Fibroblast of lung (primary cell): Measurements from ENCODE around the gene ANO1. TPM values are rescaled to one million over a fixed set of nuclear protein-coding genes. Genes with fewer than 3 reads are reported as not detected.

ENCODE experiments used
- DNase-seq, 2 donors: peaks; one replicate each; pipeline versions ENCODE4 v3.0.0 to v3.0.0-alpha.2; 2010; ENCODE audit warnings: low read depth in 2 of 2
- H2AFZ ChIP-seq: 2 replicates; pipeline ENCODE4 v1.5.1; 2012; ENCODE audit warnings: low read length, control low read depth, inconsistent platforms
- H3K27ac ChIP-seq: 2 replicates; pipeline ENCODE4 v1.5.1; 2011; ENCODE audit warnings: low read length, control low read depth; ENCODE audit not compliant: insufficient read depth
- H3K27me3 ChIP-seq: 2 replicates; pipeline ENCODE4 v1.5.1; 2011; ENCODE audit warnings: mild to moderate bottlenecking, low read length; ENCODE audit not compliant: control insufficient read depth, insufficient read depth
- H3K36me3 ChIP-seq: 2 replicates; pipeline ENCODE4 v1.5.1; 2011; ENCODE audit warnings: low read length; ENCODE audit not compliant: control insufficient read depth, insufficient read depth
- H3K4me1 ChIP-seq: 2 replicates; pipeline ENCODE4 v1.5.1; 2011; ENCODE audit warnings: low read length; ENCODE audit not compliant: control insufficient read depth, insufficient read depth; ENCODE audit errors: extremely low read depth
- H3K4me2 ChIP-seq: 2 replicates; pipeline ENCODE4 v1.5.1; 2011; ENCODE audit warnings: low read length, control low read depth; ENCODE audit not compliant: insufficient read depth; ENCODE audit errors: extremely low read depth
- H3K4me3 ChIP-seq, 4 experiments: fragments of 200-600 bp in 1 of 4; sonication (generic) in 1 of 4; replicated peaks in 1 of 4; 2 replicates each; pipeline ENCODE4 v1.5.1; 2011 to 2016; ENCODE audit warnings: low read length in 4 of 4, low read depth in 3 of 4, mild to moderate bottlenecking in 3 of 4, control low read depth in 2 of 4, inconsistent platforms in 1 of 4, mixed read lengths in 1 of 4; ENCODE audit not compliant: insufficient read depth in 1 of 4; ENCODE audit errors: control extremely low read depth in 1 of 4
- H3K79me2 ChIP-seq: 2 replicates; pipeline ENCODE4 v1.5.1; 2012; ENCODE audit warnings: mild to moderate bottlenecking, low read length, inconsistent platforms; ENCODE audit not compliant: control insufficient read depth, insufficient read depth
- H3K9ac ChIP-seq: 2 replicates; pipeline ENCODE4 v1.5.1; 2011; ENCODE audit warnings: mild to moderate bottlenecking, low read length, control low read depth; ENCODE audit not compliant: insufficient read depth
- H3K9me3 ChIP-seq: 2 replicates; pipeline ENCODE4 v1.5.1; 2012; ENCODE audit warnings: low read depth, low read length; ENCODE audit not compliant: control insufficient read depth, insufficient read depth
- H4K20me1 ChIP-seq: 2 replicates; pipeline ENCODE4 v1.5.1; 2011; ENCODE audit warnings: low read length; ENCODE audit not compliant: control insufficient read depth, insufficient read depth; ENCODE audit errors: extremely low read depth
- EZH2 ChIP-seq: IDR thresholded peaks from 2 replicates; pipeline ENCODE4 v1.5.1; 2012; ENCODE audit warnings: low read length, control low read depth, mild to moderate bottlenecking; ENCODE audit errors: missing control alignments
- polyA plus RNA-seq, 2 donors: library from polyadenylated mRNA; depleted of rRNA in 1 of 2; stranded (reverse) in 1 of 2; unstranded in 1 of 2; fragments of >200 nt; gene quantifications; 2 replicates each; pipeline ENCODE4 v1.2.1, GENCODE V29; 2011 to 2012; ENCODE audit warnings: missing spikeins in 1 of 2
- total RNA-seq: library from RNA; depleted of rRNA; stranded (reverse); fragments of >200 nt; gene quantifications from 2 replicates; pipeline ENCODE4 v1.2.1, GENCODE V29; 2014
- TF ChIP-seq, protein P1 (sequence below), 2 donors: IDR thresholded peaks in 1 of 2; conservative IDR thresholded peaks in 1 of 2; 1 replicate in 1 of 2; 2 replicates in 1 of 2; pipeline ENCODE4 v1.5.1; 2011 to 2012; ENCODE audit warnings: low read length in 2 of 2, control low read depth in 1 of 2, inconsistent platforms in 1 of 2, low read depth in 1 of 2, mild to moderate bottlenecking in 1 of 2

Gene ANO1
- total and polyA plus RNA-seq, 2 donors (not counting 1 experiment from before 2014, with no cell fraction given): 0.99 to 4.1 TPM

DNA sequence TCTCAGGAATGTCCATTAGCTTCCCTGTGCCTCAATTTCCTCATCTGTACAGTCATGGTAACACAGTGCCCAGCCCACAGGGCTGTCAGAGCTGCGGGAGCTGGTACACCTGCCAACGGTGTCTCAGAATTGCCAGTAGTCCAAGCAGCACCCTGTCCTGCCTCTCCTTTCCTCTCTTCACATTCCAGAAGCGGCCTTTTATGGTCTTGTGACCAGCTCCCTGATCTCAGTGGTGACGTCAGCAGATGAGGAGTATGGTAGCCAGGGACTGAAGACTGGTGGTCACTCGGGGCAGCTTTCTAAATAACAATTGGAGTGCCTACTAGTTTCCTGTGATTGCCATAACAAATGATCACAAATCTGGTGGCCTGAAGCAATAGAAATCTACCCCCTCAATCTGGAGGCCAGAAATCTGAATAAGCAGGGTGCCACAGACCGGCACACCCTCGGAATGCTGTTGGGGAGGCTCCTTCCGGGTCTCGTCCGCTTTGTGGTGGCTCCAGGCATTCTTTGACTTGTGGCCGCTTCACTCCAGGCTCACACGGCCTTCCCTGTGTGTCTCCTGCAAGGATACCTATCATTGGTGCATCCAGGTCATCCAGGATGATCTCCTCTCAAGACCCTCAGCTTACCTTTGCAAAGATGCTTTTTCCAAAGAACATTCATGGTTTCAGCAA, 127.1 kb downstream of the ANO1 start:
- H2AFZ ChIP-seq: no peak overlapping the region
- H3K9me3 ChIP-seq: no peaks in the 10 kb centered on the region
- no peak for TF ChIP-seq EZH2
- TF ChIP-seq, protein P1, sequence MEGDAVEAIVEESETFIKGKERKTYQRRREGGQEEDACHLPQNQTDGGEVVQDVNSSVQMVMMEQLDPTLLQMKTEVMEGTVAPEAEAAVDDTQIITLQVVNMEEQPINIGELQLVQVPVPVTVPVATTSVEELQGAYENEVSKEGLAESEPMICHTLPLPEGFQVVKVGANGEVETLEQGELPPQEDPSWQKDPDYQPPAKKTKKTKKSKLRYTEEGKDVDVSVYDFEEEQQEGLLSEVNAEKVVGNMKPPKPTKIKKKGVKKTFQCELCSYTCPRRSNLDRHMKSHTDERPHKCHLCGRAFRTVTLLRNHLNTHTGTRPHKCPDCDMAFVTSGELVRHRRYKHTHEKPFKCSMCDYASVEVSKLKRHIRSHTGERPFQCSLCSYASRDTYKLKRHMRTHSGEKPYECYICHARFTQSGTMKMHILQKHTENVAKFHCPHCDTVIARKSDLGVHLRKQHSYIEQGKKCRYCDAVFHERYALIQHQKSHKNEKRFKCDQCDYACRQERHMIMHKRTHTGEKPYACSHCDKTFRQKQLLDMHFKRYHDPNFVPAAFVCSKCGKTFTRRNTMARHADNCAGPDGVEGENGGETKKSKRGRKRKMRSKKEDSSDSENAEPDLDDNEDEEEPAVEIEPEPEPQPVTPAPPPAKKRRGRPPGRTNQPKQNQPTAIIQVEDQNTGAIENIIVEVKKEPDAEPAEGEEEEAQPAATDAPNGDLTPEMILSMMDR (conservative IDR thresholded peaks at IDR 0.05 in 1 of 2, IDR thresholded peaks at IDR 0.05 in 1 of 2; ENCODE audit: low read depth in 1 of 2, low read length in 2 of 2): no peak
- peaks cover 16% of the 10 kb centered on the region for H3K36me3 ChIP-seq
- H3K9ac ChIP-seq: no peak overlapping the region
- peaks cover 9% of the 10 kb centered on the region for H3K4me1 ChIP-seq
- peak overlapping the region in 3 of 4 experiments; percentile 93 to 98 (median 96) for H3K4me3 ChIP-seq
- peak overlapping the region; percentile 94 for H3K27ac ChIP-seq
- peaks cover 40% of the 10 kb centered on the region for H3K79me2 ChIP-seq
- DNase-seq: peak in 1 of 2 donors; percentile 36
- H3K27me3 ChIP-seq: no peaks in the 10 kb centered on the region
- no peaks in the 10 kb centered on the region for H4K20me1 ChIP-seq
- peak overlapping the region; percentile 92 for H3K4me2 ChIP-seq

DNA sequence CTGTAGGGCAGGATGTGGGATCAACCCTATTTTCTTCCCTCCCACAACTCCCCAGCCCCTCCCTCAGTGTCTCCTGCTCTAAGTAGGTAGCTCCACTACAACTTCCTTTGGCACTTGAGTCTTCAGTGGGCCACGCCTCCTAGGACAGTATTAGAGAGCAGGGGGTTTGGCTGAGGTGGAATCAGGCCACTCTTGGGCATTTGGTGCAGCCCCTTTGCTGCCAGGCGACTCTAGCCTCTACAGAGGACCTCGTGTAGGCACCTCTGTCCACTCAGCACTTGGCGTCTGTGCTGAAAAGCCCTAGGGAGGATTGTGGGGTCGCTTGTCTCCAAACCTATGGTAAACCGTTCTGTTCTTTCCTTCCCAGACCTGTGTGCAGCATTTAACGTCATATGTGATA, 127.6 kb downstream of the ANO1 start:
- peaks cover 40% of the 10 kb centered on the region for H3K79me2 ChIP-seq
- H3K4me1 ChIP-seq: peaks cover 9% of the 10 kb centered on the region
- H3K9ac ChIP-seq: no peak overlapping the region
- peaks cover 16% of the 10 kb centered on the region for H3K36me3 ChIP-seq
- TF ChIP-seq, protein P1 (conservative IDR thresholded peaks at IDR 0.05 in 1 of 2, IDR thresholded peaks at IDR 0.05 in 1 of 2; ENCODE audit: low read depth in 1 of 2, low read length in 2 of 2): no peak
- TF ChIP-seq EZH2: no peak
- no peak overlapping the region for H3K27ac ChIP-seq
- no peaks in the 10 kb centered on the region for H4K20me1 ChIP-seq
- H3K9me3 ChIP-seq: no peaks in the 10 kb centered on the region
- no peaks in the 10 kb centered on the region for H3K27me3 ChIP-seq
- no peak overlapping the region for H3K4me2 ChIP-seq
- DNase-seq: no peak
- no peak overlapping the region for H3K4me3 ChIP-seq
- H2AFZ ChIP-seq: no peak overlapping the region

DNA sequence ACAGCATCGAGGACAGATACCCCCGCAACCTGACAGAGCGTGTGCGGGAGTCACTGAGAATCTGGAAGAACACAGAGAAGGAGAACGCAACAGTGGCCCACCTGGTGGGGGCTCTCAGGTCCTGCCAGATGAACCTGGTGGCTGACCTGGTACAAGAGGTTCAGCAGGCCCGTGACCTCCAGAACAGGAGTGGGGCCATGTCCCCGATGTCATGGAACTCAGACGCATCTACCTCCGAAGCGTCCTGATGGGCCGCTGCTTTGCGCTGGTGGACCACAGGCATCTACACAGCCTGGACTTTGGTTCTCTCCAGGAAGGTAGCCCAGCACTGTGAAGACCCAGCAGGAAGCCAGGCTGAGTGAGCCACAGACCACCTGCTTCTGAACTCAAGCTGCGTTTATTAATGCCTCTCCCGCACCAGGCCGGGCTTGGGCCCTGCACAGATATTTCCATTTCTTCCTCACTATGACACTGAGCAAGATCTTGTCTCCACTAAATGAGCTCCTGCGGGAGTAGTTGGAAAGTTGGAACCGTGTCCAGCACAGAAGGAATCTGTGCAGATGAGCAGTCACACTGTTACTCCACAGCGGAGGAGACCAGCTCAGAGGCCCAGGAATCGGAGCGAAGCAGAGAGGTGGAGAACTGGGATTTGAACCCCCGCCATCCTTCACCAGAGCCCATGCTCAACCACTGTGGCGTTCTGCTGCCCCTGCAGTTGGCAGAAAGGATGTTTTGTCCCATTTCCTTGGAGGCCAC, 128.3 kb downstream of the ANO1 start:
- Histone ChIP-seq H3K27me3 (no peaks in the 10 kb centered on the region), H4K20me1 (no peaks in the 10 kb centered on the region), H3K4me2 (no peak overlapping the region), H3K4me1 (peaks cover 9% of the 10 kb centered on the region), H3K9ac (no peak overlapping the region), H3K27ac (no peak overlapping the region), H3K36me3 (peaks cover 16% of the 10 kb centered on the region), H3K9me3 (no peaks in the 10 kb centered on the region), H2AFZ (no peak overlapping the region), H3K79me2 (peaks cover 40% of the 10 kb centered on the region), H3K4me3 (no peak overlapping the region)
- no peak for DNase-seq
- TF ChIP-seq, protein P1 (conservative IDR thresholded peaks at IDR 0.05 in 1 of 2, IDR thresholded peaks at IDR 0.05 in 1 of 2; ENCODE audit: low read depth in 1 of 2, low read length in 2 of 2): no peak
- no peak for TF ChIP-seq EZH2
